ENCODE measurements around the gene TTC32.

The TTC32 gene

DNA sequence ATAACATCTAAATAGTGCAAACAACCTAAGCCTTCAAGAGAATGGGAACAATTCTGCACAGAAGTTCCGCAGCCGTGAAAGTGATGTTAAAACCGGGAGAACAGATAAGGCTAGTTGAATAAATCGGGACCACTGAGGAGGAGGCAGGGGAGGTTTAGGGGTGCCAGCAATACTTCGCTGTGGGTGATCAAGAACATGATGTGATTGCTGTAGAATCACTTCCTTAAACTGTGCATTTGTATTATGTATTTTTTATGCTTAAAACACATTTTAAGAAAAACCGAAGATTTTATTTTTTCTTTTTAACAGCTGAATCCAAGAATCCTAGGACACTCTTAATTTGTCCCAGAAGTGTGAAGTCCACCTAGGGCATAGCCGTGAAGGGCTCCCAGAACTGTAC, 33.6 kb downstream of the TTC32 start:
- TF ChIP-seq, protein P1, sequence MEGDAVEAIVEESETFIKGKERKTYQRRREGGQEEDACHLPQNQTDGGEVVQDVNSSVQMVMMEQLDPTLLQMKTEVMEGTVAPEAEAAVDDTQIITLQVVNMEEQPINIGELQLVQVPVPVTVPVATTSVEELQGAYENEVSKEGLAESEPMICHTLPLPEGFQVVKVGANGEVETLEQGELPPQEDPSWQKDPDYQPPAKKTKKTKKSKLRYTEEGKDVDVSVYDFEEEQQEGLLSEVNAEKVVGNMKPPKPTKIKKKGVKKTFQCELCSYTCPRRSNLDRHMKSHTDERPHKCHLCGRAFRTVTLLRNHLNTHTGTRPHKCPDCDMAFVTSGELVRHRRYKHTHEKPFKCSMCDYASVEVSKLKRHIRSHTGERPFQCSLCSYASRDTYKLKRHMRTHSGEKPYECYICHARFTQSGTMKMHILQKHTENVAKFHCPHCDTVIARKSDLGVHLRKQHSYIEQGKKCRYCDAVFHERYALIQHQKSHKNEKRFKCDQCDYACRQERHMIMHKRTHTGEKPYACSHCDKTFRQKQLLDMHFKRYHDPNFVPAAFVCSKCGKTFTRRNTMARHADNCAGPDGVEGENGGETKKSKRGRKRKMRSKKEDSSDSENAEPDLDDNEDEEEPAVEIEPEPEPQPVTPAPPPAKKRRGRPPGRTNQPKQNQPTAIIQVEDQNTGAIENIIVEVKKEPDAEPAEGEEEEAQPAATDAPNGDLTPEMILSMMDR (IDR thresholded peaks at IDR 0.05; ENCODE audit: control insufficient read depth, extremely low read depth, insufficient read depth): no peak
- H3K4me3 ChIP-seq (ENCODE audit: low read depth, low read length): no peak overlapping the region
- no peak for DNase-seq (ENCODE audit: low read depth)

DNA sequence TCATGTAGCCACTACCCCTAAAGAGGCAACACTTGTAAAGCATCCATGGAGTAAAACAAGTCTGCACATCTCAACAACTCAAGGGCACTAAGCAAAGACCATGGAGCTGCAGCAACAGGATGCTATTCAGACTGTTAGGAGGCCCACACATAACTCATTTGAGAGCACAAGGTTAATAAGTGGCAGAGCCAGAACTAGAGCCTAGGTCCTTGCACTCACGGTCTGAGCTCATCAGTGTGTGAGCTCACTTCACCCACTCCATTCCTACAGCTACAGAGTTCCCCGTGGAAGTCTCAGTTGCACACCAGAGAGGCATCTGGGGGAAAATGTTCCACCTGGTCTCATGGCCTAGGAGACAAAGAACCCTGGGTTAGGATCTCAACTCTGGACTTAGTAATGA, 35.0 kb downstream of the TTC32 start:
- H3K4me3 ChIP-seq (ENCODE audit: low read depth, low read length): no peak overlapping the region
- DNase-seq (ENCODE audit: low read depth): no peak
- TF ChIP-seq, protein P1 (IDR thresholded peaks at IDR 0.05; ENCODE audit: control insufficient read depth, extremely low read depth, insufficient read depth): no peak

DNA sequence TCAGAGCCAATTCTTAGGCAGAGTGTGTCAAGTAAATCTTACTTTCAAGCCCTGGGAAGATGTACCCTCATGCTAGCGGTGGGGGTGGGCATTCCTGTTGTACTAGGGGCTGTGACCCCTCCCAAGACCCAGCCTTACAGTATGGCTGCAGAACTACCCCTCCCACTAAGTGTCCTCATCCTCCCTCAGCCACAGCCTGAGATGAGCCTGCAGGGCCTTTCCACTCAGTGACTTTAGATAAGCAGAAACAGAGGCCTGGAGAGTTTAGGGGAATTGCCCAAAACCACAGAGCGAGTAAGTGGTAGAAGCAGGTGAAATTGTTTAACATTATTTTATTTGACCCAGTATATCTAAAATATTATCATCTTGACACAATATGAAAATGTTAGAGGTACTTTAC, 36.6 kb downstream of the TTC32 start:
- TF ChIP-seq, protein P1 (IDR thresholded peaks at IDR 0.05; ENCODE audit: control insufficient read depth, extremely low read depth, insufficient read depth): no peak
- H3K4me3 ChIP-seq (ENCODE audit: low read depth, low read length): no peak overlapping the region
- no peak for DNase-seq (ENCODE audit: low read depth)

DNA sequence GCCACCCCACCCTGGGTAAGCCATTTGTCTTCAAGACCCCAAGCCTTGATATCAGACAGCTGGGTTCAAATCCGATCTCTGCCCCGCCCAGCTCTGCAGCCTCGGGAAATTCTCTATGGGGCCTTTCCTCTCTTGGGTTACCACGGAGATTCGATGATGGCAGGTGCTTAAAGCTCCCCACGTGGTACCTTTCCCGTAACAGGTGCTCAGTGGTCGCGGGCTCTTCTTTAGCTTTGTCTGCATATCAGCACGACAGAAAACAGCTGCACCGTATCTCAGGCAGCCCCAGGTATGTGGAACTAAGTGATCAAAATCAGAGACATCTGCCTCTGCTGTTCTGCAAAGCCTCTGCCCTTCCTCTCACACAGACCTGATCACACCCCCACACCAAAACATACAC, 37.4 kb downstream of the TTC32 start:
- TF ChIP-seq, protein P1 (IDR thresholded peaks at IDR 0.05; ENCODE audit: control insufficient read depth, extremely low read depth, insufficient read depth): no peak
- no peak overlapping the region for H3K4me3 ChIP-seq (ENCODE audit: low read depth, low read length)
- no peak for DNase-seq (ENCODE audit: low read depth)

DNA sequence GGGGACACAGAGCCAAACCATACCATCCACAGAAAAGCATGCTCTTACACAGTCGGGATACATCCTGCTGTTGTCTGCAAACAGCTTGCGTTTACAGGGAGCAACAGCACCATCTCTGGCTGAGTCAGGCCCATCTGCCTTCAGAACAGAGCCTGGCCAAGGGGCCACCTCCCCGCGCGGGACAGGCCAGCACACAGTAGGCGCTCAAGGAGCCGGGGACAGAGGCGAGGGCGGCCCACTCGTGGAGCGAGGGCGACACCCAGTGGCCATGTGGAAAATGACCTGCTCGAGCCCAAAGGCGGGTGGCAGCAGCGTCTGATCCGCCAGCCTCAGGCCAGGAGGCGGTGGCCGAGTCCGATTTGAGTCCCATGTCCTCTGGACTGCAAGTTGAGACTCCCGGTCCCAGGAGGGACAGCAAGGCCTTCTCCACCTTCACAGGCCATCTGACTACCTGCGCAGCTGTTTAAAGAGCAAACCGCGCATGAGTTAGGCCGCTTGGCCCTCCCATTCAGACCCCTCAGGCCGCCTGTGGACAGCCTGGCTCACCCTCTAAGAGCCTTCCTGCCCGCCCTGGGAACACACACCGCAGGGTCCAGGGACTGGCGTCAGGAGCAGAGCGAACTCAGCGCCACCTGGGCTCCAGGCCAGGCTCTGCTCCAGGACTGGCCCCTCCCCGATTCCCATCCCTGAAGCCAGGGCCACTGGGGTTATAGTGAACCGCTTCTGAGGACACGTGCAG, 38.3 kb downstream of the TTC32 start:
- H3K4me3 ChIP-seq (ENCODE audit: low read depth, low read length): no peak overlapping the region
- no peak for DNase-seq (ENCODE audit: low read depth)
- TF ChIP-seq, protein P1 (IDR thresholded peaks at IDR 0.05; ENCODE audit: control insufficient read depth, extremely low read depth, insufficient read depth): peak; percentile 88

DNA sequence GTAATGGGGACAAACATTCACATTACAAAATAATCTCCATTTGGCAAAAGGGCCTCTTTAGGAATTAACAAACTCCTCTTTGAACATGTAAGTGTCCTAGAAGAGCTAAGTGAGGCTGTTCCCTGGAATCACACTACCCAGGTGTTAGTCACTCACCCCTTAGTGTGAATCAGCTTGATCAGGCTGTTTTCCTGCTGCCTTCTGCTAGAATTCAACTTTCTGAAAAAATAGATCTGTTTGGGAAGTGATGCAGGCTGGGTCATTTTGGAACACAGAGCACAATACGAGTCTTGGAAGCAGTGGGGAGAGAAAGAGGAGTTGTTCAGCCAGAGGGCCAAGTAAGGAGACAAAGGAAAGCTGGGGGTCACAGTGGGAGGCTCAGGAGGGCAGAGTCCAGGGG, 40.0 kb downstream of the TTC32 start:
- TF ChIP-seq, protein P1 (IDR thresholded peaks at IDR 0.05; ENCODE audit: control insufficient read depth, extremely low read depth, insufficient read depth): no peak
- no peak for DNase-seq (ENCODE audit: low read depth)
- no peak overlapping the region for H3K4me3 ChIP-seq (ENCODE audit: low read depth, low read length)

DNA sequence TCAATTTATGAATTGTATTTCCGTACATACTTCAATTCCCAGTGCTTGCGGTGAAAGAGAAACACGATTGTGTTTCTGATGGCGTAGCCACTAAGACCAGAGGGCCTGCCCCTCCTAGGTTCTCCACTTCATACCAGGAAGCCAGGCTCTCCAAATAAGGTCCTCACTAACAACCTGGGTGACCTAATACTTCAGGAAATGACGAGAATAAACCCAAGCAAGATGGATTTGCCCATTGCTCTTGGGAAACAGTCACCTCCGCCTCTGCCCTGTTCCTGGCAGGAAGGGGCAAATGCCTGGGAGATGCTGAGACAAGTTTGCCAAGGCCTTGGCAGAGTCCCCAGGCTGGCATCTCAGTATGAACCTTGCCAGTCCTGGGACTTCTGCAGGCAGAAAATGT, 41.8 kb downstream of the TTC32 start:
- DNase-seq (ENCODE audit: low read depth): peak; percentile 6
- no peak overlapping the region for H3K4me3 ChIP-seq (ENCODE audit: low read depth, low read length)
- TF ChIP-seq, protein P1 (IDR thresholded peaks at IDR 0.05; ENCODE audit: control insufficient read depth, extremely low read depth, insufficient read depth): no peak

All from LNCaP clone FGC (cell line).